IPS-NIHi7 (cell line): ENCODE measurements around the gene OPN1SW.

ENCODE experiments used
- DNase-seq: peaks from one replicate; pipeline ENCODE4 v3.0.0; 2012; ENCODE audit warnings: mixed read lengths; ENCODE audit errors: extremely low spot score

OPN1SW gene

GRCh38 chr7:128733278-128733645 is 42.3 kb downstream of the OPN1SW start:
- no peak for DNase-seq

GRCh38 chr7:128732521-128733277 is 42.9 kb downstream of the OPN1SW start:
- no peak for DNase-seq

GRCh38 chr7:128731184-128731583 is 44.4 kb downstream of the OPN1SW start:
- no peak for DNase-seq

GRCh38 chr7:128729494-128729893 is 46.1 kb downstream of the OPN1SW start:
- no peak for DNase-seq

GRCh38 chr7:128728598-128728997 is 47.0 kb downstream of the OPN1SW start:
- DNase-seq, result no peak

GRCh38 chr7:128727239-128727638 is 48.4 kb downstream of the OPN1SW start:
- DNase-seq, result no peak

- no peak for DNase-seq
Observed at GRCh38 chr7:128726737-128727072, 48.9 kb downstream of the OPN1SW start.

- DNase-seq, result no peak
Observed at GRCh38 chr7:128726059-128726736, 49.4 kb downstream of the OPN1SW start.

- no peak for DNase-seq
Observed at GRCh38 chr7:128725531-128725930, 50.1 kb downstream of the OPN1SW start.

- no peak for DNase-seq
Observed at GRCh38 chr7:128724743-128725142, 50.9 kb downstream of the OPN1SW start.
